Gastrocnemius medialis (tissue), 4 donors: ENCODE results near the gene MAPKAPK5. TPM values are rescaled to one million over a fixed set of nuclear protein-coding genes. Genes with fewer than 3 reads are reported as not detected.
"Not testable (repeated sequence)": the region's sequence is repeated elsewhere in the genome, so short reads cannot be mapped to it uniquely, and the experiment has no call there.

ENCODE experiments used
- ATAC-seq, 2 donors: fragments of 150-250 bp; one replicate each; pipeline ENCODE4 v1.9.1; 2016
- DNase-seq, 2 donors: peaks; one replicate each; pipeline ENCODE4 v3.0.0-alpha.2; 2019
- H3K27ac ChIP-seq, 4 donors: fragments of 200-600 bp; sonication (generic); 1 replicate in 1 of 4; 2 replicates in 3 of 4; pipeline ENCODE4 v1.5.1; 2016 to 2018; ENCODE audit warnings: mild to moderate bottlenecking in 2 of 4, moderate library complexity in 1 of 4
- H3K27me3 ChIP-seq, 3 donors: fragments of 200-600 bp; sonication (generic) in 2 of 3; 1 replicate in 1 of 3; 2 replicates in 2 of 3; pipeline versions ENCODE4 v1.5.1 to v1.6.0; 2016 to 2019; ENCODE audit warnings: mild to moderate bottlenecking in 1 of 3, moderate library complexity in 1 of 3
- H3K36me3 ChIP-seq, 2 donors: fragments of 200-600 bp; sonication (generic) in 1 of 2; one replicate each; pipeline ENCODE4 v1.5.1; 2017 to 2018
- H3K4me1 ChIP-seq, 2 donors: fragments of 200-600 bp; sonication (generic) in 1 of 2; one replicate each; pipeline ENCODE4 v1.5.1; 2016 to 2017; ENCODE audit warnings: mild to moderate bottlenecking in 2 of 2
- H3K4me3 ChIP-seq, 4 donors: fragments of 200-600 bp; sonication (generic) in 3 of 4; 1 replicate in 1 of 4; 2 replicates in 3 of 4; pipeline ENCODE4 v1.5.1; 2016 to 2019; ENCODE audit warnings: mild to moderate bottlenecking in 2 of 4
- H3K9me3 ChIP-seq, 3 donors: fragments of 200-600 bp; sonication (generic) in 2 of 3; 1 replicate in 1 of 3; 2 replicates in 2 of 3; pipeline ENCODE4 v1.5.1; 2016 to 2019
- CTCF ChIP-seq, 5 experiments: fragments of 450-650 bp in 3 of 5; fragments of 200-600 bp in 2 of 5; sonication (generic) in 2 of 5; IDR thresholded peaks in 4 of 5; conservative IDR thresholded peaks in 1 of 5; 1 replicate in 4 of 5; 2 replicates in 1 of 5; pipeline ENCODE4 v1.5.1; 2016 to 2019; ENCODE audit warnings: antibody characterized with exemption in 5 of 5, mild to moderate bottlenecking in 3 of 5, moderate library complexity in 3 of 5
- POLR2A ChIP-seq, 2 donors: fragments of 450-650 bp; IDR thresholded peaks; one replicate each; pipeline ENCODE4 v1.6.1; 2017; ENCODE audit warnings: antibody characterized with exemption in 2 of 2, mild to moderate bottlenecking in 2 of 2, moderate library complexity in 2 of 2
- in situ Hi-C, 4 donors: fragments of 200-750 bp; cut with MboI; loops; one replicate each; pipeline versions ENCODE4 v1.15.0 to v1.8.0; 2017; ENCODE audit warnings: low sequenced_read_pairs in 4 of 4
- intact Hi-C: fragments of 100-400 bp; cut with DNase I; formaldehyde crosslinking; loops from one replicate; pipeline ENCODE4 v1.15.1; 2023; ENCODE audit warnings: low total_unique reads
- total RNA-seq, 4 donors: library from RNA; depleted of rRNA; stranded (reverse); fragments of >200 nt; gene quantifications; one replicate each; pipeline versions ENCODE4 v1.1.0 to v1.2.3, GENCODE V29; 2016

Gene MAPKAPK5
- total RNA-seq, 4 donors from 2014 or later, result 32.3 to 57.8 (median 48.0) TPM

DNA sequence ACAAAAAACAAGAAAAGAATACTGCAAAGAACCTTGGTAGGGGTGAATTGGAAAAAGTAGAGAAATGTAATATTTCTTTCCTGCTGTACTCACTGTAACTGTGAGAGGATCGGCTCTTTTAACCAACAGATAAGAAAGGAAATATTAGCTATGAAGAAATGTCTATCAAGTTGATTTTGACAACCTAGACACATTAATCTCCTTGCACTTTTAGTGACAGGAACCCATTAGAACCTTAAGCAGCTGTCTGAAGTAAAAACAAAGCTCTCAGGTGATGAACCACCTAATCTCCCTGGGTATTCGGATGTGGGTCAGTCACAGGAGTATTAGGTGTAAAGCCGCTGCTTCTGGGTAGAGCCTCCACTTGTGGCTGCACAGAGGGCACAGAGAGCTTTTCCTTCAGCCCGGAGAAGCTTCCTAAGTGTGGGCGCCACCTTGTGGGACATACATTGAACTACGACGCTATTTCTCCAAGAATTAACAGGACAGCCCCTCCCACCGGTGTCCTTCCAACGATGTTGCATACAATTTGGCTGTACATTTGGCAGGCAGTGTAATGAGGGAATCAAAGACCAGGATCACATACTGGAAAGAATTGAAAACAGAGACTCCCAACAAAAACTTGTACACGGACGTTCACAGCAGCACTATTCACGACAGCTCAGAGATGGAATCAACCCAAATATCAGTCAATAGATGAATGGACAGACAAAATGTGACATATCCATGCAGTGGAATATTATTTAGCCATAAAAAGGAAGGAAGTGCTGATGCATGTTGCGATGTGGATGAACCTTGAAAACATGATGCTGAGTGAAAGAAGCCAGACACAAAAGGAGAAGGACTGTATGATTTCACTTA, 28.9 kb upstream of the MAPKAPK5 start:
- intact Hi-C loops (loop anchor here (1.0 to 5.0 kb wide), 2 partner anchors 41 to 60 kb away; no protein-coding TSS in a partner anchor), in situ Hi-C loops (loop anchor here in 1 of 4 donors (5.0 kb wide), 1 partner anchor 56 kb away; no protein-coding TSS in a partner anchor)
- H3K27me3 ChIP-seq, result no peaks in the 10 kb centered on the region
- no peaks in the 10 kb centered on the region for H3K9me3 ChIP-seq
- DNase-seq, result peak; percentile 56 to 78
- peaks cover 0 to 19% of the 10 kb centered on the region in 2 donors for H3K36me3 ChIP-seq
- no peak overlapping the region for H3K27ac ChIP-seq
- no peaks in the 10 kb centered on the region for H3K4me1 ChIP-seq
- peak; percentile 90 to 99 for ATAC-seq
- TF ChIP-seq CTCF (IDR thresholded peaks at IDR 0.05 in 4 of 5, conservative IDR thresholded peaks at IDR 0.05 in 1 of 5) (peak; percentile 75 to 89 (median 83)), POLR2A (IDR thresholded peaks at IDR 0.05) (no peak)
- no peak overlapping the region for H3K4me3 ChIP-seq

DNA sequence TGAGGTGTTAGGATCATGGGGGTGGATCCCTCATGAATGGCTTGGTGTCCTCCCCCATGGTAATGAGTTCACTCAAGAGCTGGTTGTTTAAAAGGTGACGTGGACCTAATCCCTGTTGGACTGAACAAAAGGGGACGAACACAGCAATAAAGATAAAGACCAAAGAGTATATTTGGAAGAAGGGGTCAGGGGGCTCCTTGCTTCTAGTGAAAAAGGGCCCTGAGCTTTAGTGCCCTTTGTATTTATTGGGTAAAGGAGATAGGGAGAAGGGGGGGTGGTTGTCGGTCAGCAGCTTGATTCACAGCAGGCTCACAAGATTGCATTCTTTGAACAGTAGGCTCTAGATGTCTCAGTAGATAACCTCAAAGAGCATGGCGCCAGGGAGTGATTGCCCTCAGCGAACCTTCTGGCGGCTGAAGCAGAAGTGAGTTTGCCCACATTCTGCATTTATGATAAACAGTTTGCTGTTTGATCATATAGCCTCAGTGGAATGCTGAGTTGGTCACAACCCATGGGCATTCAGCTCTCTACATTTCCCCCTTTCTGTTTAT, 25.9 kb upstream of the MAPKAPK5 start:
- no peaks in the 10 kb centered on the region for H3K9me3 ChIP-seq
- H3K4me3 ChIP-seq, result no peak overlapping the region
- no peaks in the 10 kb centered on the region for H3K27me3 ChIP-seq
- TF ChIP-seq POLR2A (IDR thresholded peaks at IDR 0.05), result no peak
- TF ChIP-seq CTCF (IDR thresholded peaks at IDR 0.05 in 4 of 5, conservative IDR thresholded peaks at IDR 0.05 in 1 of 5), result no peak
- intact Hi-C loops (no loop called here), in situ Hi-C loops (no loop called here)
- H3K27ac ChIP-seq, result no peak overlapping the region
- peaks cover 11 to 15% of the 10 kb centered on the region in 2 donors for H3K4me1 ChIP-seq
- DNase-seq (no peak), ATAC-seq (no peak)
- peaks cover 0 to 4% of the 10 kb centered on the region in 2 donors for H3K36me3 ChIP-seq

DNA sequence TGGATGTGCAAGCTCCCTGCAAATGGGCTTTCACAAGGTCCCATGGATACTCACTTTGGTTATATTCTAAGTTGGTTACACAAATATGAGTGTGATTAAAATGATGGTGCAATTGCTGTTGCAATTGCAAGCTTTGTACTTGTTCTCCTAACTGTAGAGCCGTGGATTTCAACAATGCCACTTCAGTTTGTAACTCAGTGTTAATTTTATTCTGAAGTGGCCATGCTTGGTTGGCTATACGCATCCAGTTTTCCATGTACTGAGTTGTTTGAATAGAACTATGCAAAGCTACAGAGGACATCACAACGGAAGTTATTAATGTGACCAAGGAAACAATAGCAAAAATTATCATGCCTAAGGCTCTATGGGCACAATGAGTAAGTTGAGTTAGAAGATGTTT, 25.1 kb upstream of the MAPKAPK5 start:
- H3K27ac ChIP-seq, ATAC-seq, H3K36me3 ChIP-seq, in situ Hi-C loops, H3K27me3 ChIP-seq, H3K9me3 ChIP-seq, H3K4me3 ChIP-seq, intact Hi-C loops, DNase-seq: not testable (repeated sequence)
- peaks cover 11 to 15% of the 10 kb centered on the region in 2 donors for H3K4me1 ChIP-seq

- Histone ChIP-seq H3K4me1 (peaks cover 11 to 15% of the 10 kb centered on the region in 2 donors), H3K27me3 (no peaks in the 10 kb centered on the region), H3K9me3 (no peaks in the 10 kb centered on the region), H3K36me3 (no peaks in the 10 kb centered on the region), H3K27ac (no peak overlapping the region), H3K4me3 (no peak overlapping the region)
- intact Hi-C loops (no loop called here), in situ Hi-C loops (no loop called here)
- ATAC-seq (no peak), DNase-seq (no peak)
- TF ChIP-seq CTCF (IDR thresholded peaks at IDR 0.05 in 4 of 5, conservative IDR thresholded peaks at IDR 0.05 in 1 of 5) (no peak), POLR2A (IDR thresholded peaks at IDR 0.05) (no peak)
Observed at GRCh38 chr12:111818340-111818739, 23.7 kb upstream of the MAPKAPK5 start.
